MM.1S (cell line): ENCODE measurements around the gene BAIAP3.

Experiments used
- DNase-seq: peaks from one replicate; pipeline ENCODE4 v3.0.0-alpha.2; 2015
- H2AFZ ChIP-seq: fragments of 300-600 bp; sonication (generic); 2 replicates; pipeline ENCODE4 v1.6.0; 2016; ENCODE audit warnings: antibody characterized with exemption, low read length
- H3F3A ChIP-seq: fragments of 300-600 bp; sonication (generic); 2 replicates; pipeline ENCODE4 v1.6.1; 2016; ENCODE audit warnings: mild to moderate bottlenecking, antibody characterized with exemption, low read length, moderate library complexity, mixed read lengths; ENCODE audit not compliant: insufficient read depth
- H3K27ac ChIP-seq: fragments of 300-600 bp; sonication (generic); 2 replicates; pipeline ENCODE4 v1.5.1; 2016; ENCODE audit warnings: mild to moderate bottlenecking, low read length
- H3K27me3 ChIP-seq: fragments of 300-600 bp; sonication (generic); replicated peaks from 2 replicates; pipeline ENCODE4 v1.6.0; 2016; ENCODE audit warnings: low read length; ENCODE audit not compliant: insufficient read depth
- H3K36me3 ChIP-seq: fragments of 300-600 bp; sonication (generic); replicated peaks from 2 replicates; pipeline ENCODE4 v1.6.1; 2016; ENCODE audit warnings: mild to moderate bottlenecking, low read length, mixed read lengths; ENCODE audit not compliant: insufficient read depth
- H3K4me1 ChIP-seq: fragments of 300-600 bp; sonication (generic); 2 replicates; pipeline ENCODE4 v1.6.1; 2016; ENCODE audit warnings: low read length, mixed read lengths
- H3K4me2 ChIP-seq: fragments of 300-600 bp; sonication (generic); 2 replicates; pipeline ENCODE4 v1.6.0; 2016; ENCODE audit warnings: low read depth, low read length
- H3K4me3 ChIP-seq: fragments of 300-600 bp; sonication (generic); 2 replicates; pipeline ENCODE4 v1.5.1; 2016; ENCODE audit warnings: low read length, mixed read lengths
- H3K79me2 ChIP-seq: fragments of 300-600 bp; sonication (generic); 2 replicates; pipeline ENCODE4 v1.6.1; 2016; ENCODE audit warnings: mixed run types, low read length, mixed read lengths
- H3K9ac ChIP-seq: fragments of 300-600 bp; sonication (generic); 2 replicates; pipeline ENCODE4 v1.6.1; 2016; ENCODE audit warnings: low read length, mixed read lengths
- H3K9me2 ChIP-seq: fragments of 300-600 bp; sonication (generic); replicated peaks from 2 replicates; pipeline ENCODE4 v1.6.1; 2016; ENCODE audit warnings: mild to moderate bottlenecking, low read length, mixed read lengths; ENCODE audit not compliant: insufficient read depth
- H3K9me3 ChIP-seq: fragments of 300-600 bp; sonication (generic); replicated peaks from 2 replicates; pipeline ENCODE4 v1.6.1; 2016; ENCODE audit warnings: mild to moderate bottlenecking, low read length, mixed read lengths; ENCODE audit not compliant: insufficient read depth
- H4K20me1 ChIP-seq: fragments of 300-600 bp; sonication (generic); 2 replicates; pipeline ENCODE4 v1.6.1; 2016; ENCODE audit warnings: mild to moderate bottlenecking, low read length, moderate library complexity, mixed read lengths; ENCODE audit not compliant: insufficient read depth
- CTCF ChIP-seq: fragments of 300-600 bp; sonication (generic); IDR thresholded peaks from 2 replicates; pipeline ENCODE4 v1.5.1; 2016; ENCODE audit warnings: antibody characterized with exemption, low read length, mixed read lengths
- EZH2 ChIP-seq: fragments of 300-600 bp; sonication (generic); optimal IDR thresholded peaks from 2 replicates; pipeline ENCODE3; 2017; ENCODE audit warnings: low read depth, mild to moderate bottlenecking, antibody characterized with exemption, low read length, mixed read lengths
- EZH2phosphoT487 ChIP-seq: fragments of 300-600 bp; sonication (generic); IDR thresholded peaks from 2 replicates; pipeline ENCODE4 v1.6.1; 2018; ENCODE audit warnings: antibody characterized with exemption, low read length

The BAIAP3 gene

GRCh38 chr16:1398351-1398750 is 64.9 kb downstream of the BAIAP3 start:
- Histone ChIP-seq H4K20me1 (no peaks in the 10 kb centered on the region), H3K27ac (no peak overlapping the region), H3F3A (no peaks in the 10 kb centered on the region), H3K36me3 (peaks cover 3% of the 10 kb centered on the region; the same call in 1 of the 2 replicates), H3K79me2 (peaks cover 8% of the 10 kb centered on the region), H3K27me3 (no peaks in the 10 kb centered on the region), H3K4me1 (no peaks in the 10 kb centered on the region), H3K4me3 (no peak overlapping the region), H3K4me2 (no peak overlapping the region), H3K9me2 (no peaks in the 10 kb centered on the region), H3K9ac (no peak overlapping the region), H3K9me3 (no peaks in the 10 kb centered on the region), H2AFZ (no peak overlapping the region)
- TF ChIP-seq EZH2phosphoT487 (no peak), EZH2 (no peak), CTCF (no peak)
- DNase-seq: no peak
